T-cell (primary cell): Measurements from ENCODE around the gene COMMD7. TPM values are rescaled to one million over a fixed set of nuclear protein-coding genes. Genes with fewer than 3 reads are reported as not detected.

Experiments used
- ATAC-seq, 4 experiments: fragments of 200-7000 bp in 3 of 4; fragments of 150-1000 bp in 1 of 4; cut with Tn5 transposase; replicated peaks in 1 of 4; 1 replicate in 3 of 4; 2 replicates in 1 of 4; pipeline ENCODE4 v1.10.0; 2021; ENCODE audit warnings: moderate library complexity in 3 of 4, mild to moderate bottlenecking in 2 of 4, moderate number of reproducible peaks in 1 of 4
- CTCF ChIA-PET, 2 donors: fragments of 300-600 bp; sonication (Branson Sonifier 250); formaldehyde crosslinking; loops; one replicate each; lab custom pipeline; 2022; ENCODE audit warnings: antibody characterized with exemption in 2 of 2; lab: Charles Lee
- POLR2A ChIA-PET, 2 donors: fragments of 300-600 bp; sonication (Branson Sonifier 250); formaldehyde crosslinking; loops; one replicate each; lab custom pipeline; 2022; ENCODE audit warnings: antibody characterized with exemption in 2 of 2; lab: Charles Lee
- DNase-seq, 35 experiments: peaks; one replicate each; pipeline versions ENCODE4 v3.0.0 to v3.0.0-alpha.2; 2013 to 2023
- H3K27ac ChIP-seq: one replicate; pipeline ENCODE4 v1.5.1; 2013; ENCODE audit warnings: low read length
- H3K27me3 ChIP-seq, 2 experiments: replicated peaks in 1 of 2; 1 replicate in 1 of 2; 2 replicates in 1 of 2; pipeline versions ENCODE4 v1.6.1 to v1.7.0; 2013; ENCODE audit warnings: low read length in 1 of 2, mixed read lengths in 1 of 2; ENCODE audit not compliant: control insufficient read depth in 2 of 2, insufficient read depth in 2 of 2; ENCODE audit errors: extremely low read depth in 1 of 2
- H3K36me3 ChIP-seq, 2 donors: 1 replicate in 1 of 2; 2 replicates in 1 of 2; pipeline versions ENCODE4 v1.6.1 to v1.7.0; 2013; ENCODE audit warnings: low read length in 1 of 2; ENCODE audit not compliant: control insufficient read depth in 2 of 2, insufficient read depth in 1 of 2; ENCODE audit errors: extremely low read depth in 1 of 2
- H3K4me1 ChIP-seq, 2 experiments: 1 replicate in 1 of 2; 2 replicates in 1 of 2; pipeline versions ENCODE4 v1.6.1 to v1.7.0; 2013; ENCODE audit warnings: low read length in 2 of 2, mixed read lengths in 1 of 2; ENCODE audit not compliant: insufficient read depth in 2 of 2, control insufficient read depth in 1 of 2; ENCODE audit errors: extremely low read depth in 1 of 2
- H3K4me3 ChIP-seq, 2 donors: 1 replicate in 1 of 2; 2 replicates in 1 of 2; pipeline versions ENCODE4 v1.5.1 to v1.7.0; 2013; ENCODE audit warnings: mild to moderate bottlenecking in 2 of 2, low read length in 1 of 2, moderate library complexity in 1 of 2; ENCODE audit not compliant: control insufficient read depth in 1 of 2; ENCODE audit errors: extremely low read depth in 1 of 2
- H3K9me3 ChIP-seq: 2 replicates; pipeline ENCODE4 v1.7.0; 2013
- H3K27ac Mint-ChIP-seq, 2 donors: one replicate each; pipeline ENCODE4 v1.8.0; 2020 to 2021; ENCODE audit warnings: mild to moderate bottlenecking in 2 of 2, mixed read lengths in 2 of 2
- H3K27me3 Mint-ChIP-seq, 2 donors: one replicate each; pipeline ENCODE4 v1.8.0; 2021 to 2022; ENCODE audit warnings: mixed read lengths in 2 of 2
- H3K36me3 Mint-ChIP-seq: one replicate; pipeline ENCODE4 v1.8.0; 2021; ENCODE audit warnings: mixed read lengths
- H3K4me1 Mint-ChIP-seq, 3 donors: one replicate each; pipeline ENCODE4 v1.8.0; 2020 to 2022; ENCODE audit warnings: mixed read lengths in 3 of 3, mild to moderate bottlenecking in 1 of 3
- H3K4me3 Mint-ChIP-seq, 3 donors: one replicate each; pipeline ENCODE4 v1.8.0; 2020 to 2022; ENCODE audit warnings: mild to moderate bottlenecking in 3 of 3, mixed read lengths in 3 of 3, moderate library complexity in 3 of 3
- H3K9me3 Mint-ChIP-seq, 3 donors: one replicate each; pipeline ENCODE4 v1.8.0; 2020 to 2022; ENCODE audit warnings: mixed read lengths in 3 of 3
- WGBS: methylation state at CpG from one replicate; pipeline ENCODE4 v1.1.5; 2013; ENCODE audit warnings: missing lambda C conversion rate; ENCODE audit not compliant: insufficient coverage; 5-methylcytosine and 5-hydroxymethylcytosine counted together
- total RNA-seq, 35 experiments: library from RNA in 6 of 35; stranded (reverse) in 6 of 35; fragments of 120-200 nt in 1 of 35; gene quantifications; one replicate each; pipeline versions ENCODE4 v1.2.1 to v1.2.4 and lab custom pipeline; 2013 to 2026

The COMMD7 gene
- total RNA-seq, 5 donors from 2014 or later (not counting 1 experiment from before 2014, with no cell fraction given): 35.5 to 48.1 (median 37.4) TPM

GRCh38 chr20:32660661-32661060, 82.6 kb downstream of the COMMD7 start:
- Mint-ChIP-seq H3K9me3 (peaks cover 1 to 5% (median 4%) of the 10 kb centered on the region in 3 donors), H3K4me1 (peaks cover 3 to 5% (median 4%) of the 10 kb centered on the region in 3 donors), H3K27me3 (no peaks in the 10 kb centered on the region), H3K4me3 (no peak overlapping the region), H3K27ac (no peak overlapping the region), H3K36me3 (no peaks in the 10 kb centered on the region)
- Histone ChIP-seq H3K27me3 (peaks cover 0 to 12% of the 10 kb centered on the region in 2 experiments), H3K4me3 (no peak overlapping the region), H3K4me1 (peaks cover 0 to 8% of the 10 kb centered on the region in 2 experiments), H3K36me3 (no peaks in the 10 kb centered on the region), H3K9me3 (no peaks in the 10 kb centered on the region), H3K27ac (no peak overlapping the region)
- WGBS: 93% methylated on average over 3 of the region's 8 CpGs
- ATAC-seq (no peak), DNase-seq (no peak)
- ChIA-PET POLR2A (no interaction called here), CTCF (no interaction called here)

- Mint-ChIP-seq H3K36me3 (no peaks in the 10 kb centered on the region), H3K27me3 (no peaks in the 10 kb centered on the region), H3K4me1 (peaks cover 6 to 8% (median 7%) of the 10 kb centered on the region in 3 donors), H3K27ac (no peak overlapping the region), H3K4me3 (no peak overlapping the region), H3K9me3 (peaks cover 1 to 5% (median 4%) of the 10 kb centered on the region in 3 donors)
- no peak overlapping the region for H3K27ac ChIP-seq
- H3K4me1 ChIP-seq: peaks cover 0 to 10% of the 10 kb centered on the region in 2 experiments
- no peaks in the 10 kb centered on the region for H3K9me3 ChIP-seq
- H3K36me3 ChIP-seq: no peaks in the 10 kb centered on the region
- no peak for ATAC-seq
- ChIA-PET POLR2A (no interaction called here), CTCF (interaction anchor here in 1 of 2 donors (0.6 kb wide), 1 partner anchor 878 kb away, joined by 3 read pairs; no protein-coding TSS in a partner anchor)
- H3K4me3 ChIP-seq: no peak overlapping the region
- peaks cover 0 to 4% of the 10 kb centered on the region in 2 experiments for H3K27me3 ChIP-seq
- no CpG with 5 or more reads among the region's 1 CpG for WGBS
- DNase-seq: no peak
These were observed 86.4 kb downstream of the COMMD7 start for GRCh38 chr20:32656827-32657226.

- Histone ChIP-seq H3K27ac (no peak overlapping the region), H3K9me3 (no peaks in the 10 kb centered on the region), H3K27me3 (no peaks in the 10 kb centered on the region), H3K4me1 (peaks cover 0 to 10% of the 10 kb centered on the region in 2 experiments), H3K36me3 (no peaks in the 10 kb centered on the region), H3K4me3 (no peak overlapping the region)
- no peak for ATAC-seq
- H3K36me3 Mint-ChIP-seq: no peaks in the 10 kb centered on the region
- no CpG with 5 or more reads among the region's 2 CpGs for WGBS
- POLR2A ChIA-PET: no interaction called here
- H3K9me3 Mint-ChIP-seq: peaks cover 1 to 5% (median 4%) of the 10 kb centered on the region in 3 donors
- H3K4me1 Mint-ChIP-seq: peaks cover 6 to 13% (median 8%) of the 10 kb centered on the region in 3 donors
- no peak overlapping the region for H3K4me3 Mint-ChIP-seq
- DNase-seq: no peak
- CTCF ChIA-PET: interaction anchor here (0.6 kb wide), 2 partner anchors 877 to 1835 kb away, joined by 3 read pairs; no protein-coding TSS in a partner anchor
- H3K27me3 Mint-ChIP-seq: no peaks in the 10 kb centered on the region
- no peak overlapping the region for H3K27ac Mint-ChIP-seq
These were observed 87.3 kb downstream of the COMMD7 start for GRCh38 chr20:32655903-32656512.

GRCh38 chr20:32652739-32653526, 90.3 kb downstream of the COMMD7 start:
- POLR2A ChIA-PET: no interaction called here
- WGBS: 20% methylated on average over 5 of the region's 8 CpGs

More at GRCh38 chr20:32652739-32653526, 90.3 kb downstream of the COMMD7 start:
- Histone ChIP-seq H3K36me3 (no peaks in the 10 kb centered on the region), H3K4me1 (peaks cover 0 to 10% of the 10 kb centered on the region in 2 experiments), H3K27ac (no peak overlapping the region), H3K27me3 (peaks cover 0 to 2% of the 10 kb centered on the region in 2 experiments), H3K4me3 (peak overlapping the region in 1 of 2 donors; percentile 12), H3K9me3 (no peaks in the 10 kb centered on the region)
- ATAC-seq (peak; percentile 98 to 99 (median 98)), DNase-seq (peak; percentile 64 to 93 (median 84))
- Mint-ChIP-seq H3K27ac (peak overlapping the region in 1 of 2 donors; percentile 67), H3K9me3 (no peaks in the 10 kb centered on the region), H3K4me3 (peak overlapping the region; percentile 3 to 47 (median 18)), H3K4me1 (peaks cover 6 to 13% (median 8%) of the 10 kb centered on the region in 3 donors), H3K36me3 (no peaks in the 10 kb centered on the region), H3K27me3 (no peaks in the 10 kb centered on the region)
- CTCF ChIA-PET: interaction anchor here (0.7 to 4.7 kb wide), 8 partner anchors 110 to 131 kb away, joined by 3 to 41 read pairs (median 4); no protein-coding TSS in a partner anchor

Other genes starting within 250 kb of the COMMD7 start
- gene NOL4L, start 158.1 kb downstream of the COMMD7 start, total RNA-seq: 10 to 100 TPM; 63.5 to 88.8 (median 74.4) TPM
- gene C20orf203, start 69.5 kb downstream of the COMMD7 start, total RNA-seq: under 1 TPM; 0.13 to 0.96 (median 0.23) TPM
- 1 to 10 TPM in 2 of 5 donors, under 1 TPM in 3; 0.56 to 1.7 (median 0.95) TPM for gene DNMT3B, start 18.9 kb upstream of the COMMD7 start, total RNA-seq
- gene MAPRE1, start 76.5 kb upstream of the COMMD7 start, total RNA-seq: 100 to 1,000 TPM in 1 of 5 donors, 10 to 100 TPM in 4; 67.9 to 104 (median 77.8) TPM
- 1 to 10 TPM in 4 of 5 donors, under 1 TPM in 1; 0.80 to 1.5 (median 1.2) TPM for gene EFCAB8, start 115.5 kb upstream of the COMMD7 start, total RNA-seq